ENCODE measurements around the gene YES1.

DNA sequence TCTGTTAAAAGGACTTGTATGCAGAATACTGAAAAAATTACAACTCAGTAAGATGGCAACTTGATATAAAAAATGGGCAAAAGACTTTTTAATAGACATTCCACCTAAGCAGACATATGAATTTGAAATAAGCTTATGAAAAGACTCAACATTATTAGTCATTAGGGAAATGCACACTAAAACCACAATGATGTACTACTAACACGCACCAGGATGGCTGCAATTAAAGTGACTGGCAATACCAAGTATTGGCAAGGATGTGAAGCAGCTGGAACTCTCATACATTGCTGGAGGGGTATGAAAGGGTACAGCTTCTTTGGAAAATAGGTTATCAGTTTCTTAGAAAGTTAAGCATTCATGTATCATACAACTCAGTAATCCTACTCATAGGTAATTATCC, 96.4 kb downstream of the YES1 start:
- TF ChIP-seq, protein P1, sequence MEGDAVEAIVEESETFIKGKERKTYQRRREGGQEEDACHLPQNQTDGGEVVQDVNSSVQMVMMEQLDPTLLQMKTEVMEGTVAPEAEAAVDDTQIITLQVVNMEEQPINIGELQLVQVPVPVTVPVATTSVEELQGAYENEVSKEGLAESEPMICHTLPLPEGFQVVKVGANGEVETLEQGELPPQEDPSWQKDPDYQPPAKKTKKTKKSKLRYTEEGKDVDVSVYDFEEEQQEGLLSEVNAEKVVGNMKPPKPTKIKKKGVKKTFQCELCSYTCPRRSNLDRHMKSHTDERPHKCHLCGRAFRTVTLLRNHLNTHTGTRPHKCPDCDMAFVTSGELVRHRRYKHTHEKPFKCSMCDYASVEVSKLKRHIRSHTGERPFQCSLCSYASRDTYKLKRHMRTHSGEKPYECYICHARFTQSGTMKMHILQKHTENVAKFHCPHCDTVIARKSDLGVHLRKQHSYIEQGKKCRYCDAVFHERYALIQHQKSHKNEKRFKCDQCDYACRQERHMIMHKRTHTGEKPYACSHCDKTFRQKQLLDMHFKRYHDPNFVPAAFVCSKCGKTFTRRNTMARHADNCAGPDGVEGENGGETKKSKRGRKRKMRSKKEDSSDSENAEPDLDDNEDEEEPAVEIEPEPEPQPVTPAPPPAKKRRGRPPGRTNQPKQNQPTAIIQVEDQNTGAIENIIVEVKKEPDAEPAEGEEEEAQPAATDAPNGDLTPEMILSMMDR (IDR thresholded peaks at IDR 0.05), result no peak
- no peak for TF ChIP-seq EZH2 (IDR thresholded peaks at IDR 0.05)
